ENCODE measurements around the gene KRT37.

Gene KRT37

DNA sequence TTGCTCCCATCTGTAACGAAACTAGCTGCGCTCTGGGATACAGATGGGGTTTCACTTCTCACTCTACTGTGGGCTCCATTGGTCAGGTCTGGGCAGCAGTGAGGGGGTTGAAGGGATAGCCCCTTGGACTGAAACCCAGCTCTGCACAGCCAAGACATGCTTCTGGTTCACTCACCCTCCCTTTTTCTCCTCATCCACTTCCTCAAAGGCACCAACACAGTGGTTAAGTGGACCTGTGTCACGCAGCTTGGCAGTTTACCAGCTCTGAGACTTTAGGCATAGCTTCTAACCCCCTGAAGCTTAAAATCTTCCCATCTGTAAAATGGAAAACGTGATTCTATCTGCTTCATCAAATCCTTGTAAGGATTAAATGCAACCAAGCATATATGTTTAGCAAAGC lies 27.9 kb upstream of the KRT37 start:
- Histone ChIP-seq H3K4me2 (ENCODE audit: low read length) (no peak overlapping the region), H3K9me3 (ENCODE audit: insufficient read depth, low read length) (no peaks in the 10 kb centered on the region), H3K4me1 (ENCODE audit: low read length) (no peaks in the 10 kb centered on the region), H3K27me3 (ENCODE audit: low read depth, low read length) (peaks cover 18% of the 10 kb centered on the region; the same call in 1 of the 2 replicates), H3K4me3 (ENCODE audit: low read length) (no peak overlapping the region), H3K79me2 (ENCODE audit: low read length) (no peaks in the 10 kb centered on the region), H3K36me3 (replicated peaks; ENCODE audit: low read depth, low read length) (no peaks in the 10 kb centered on the region), H3K9ac (ENCODE audit: low read length) (no peak overlapping the region), H3K27ac (ENCODE audit: low read length) (no peak overlapping the region), H4K20me1 (ENCODE audit: insufficient read depth, low read length) (no peaks in the 10 kb centered on the region), H2AFZ (ENCODE audit: low read depth, low read length) (no peak overlapping the region)
- TF ChIP-seq, protein P1, sequence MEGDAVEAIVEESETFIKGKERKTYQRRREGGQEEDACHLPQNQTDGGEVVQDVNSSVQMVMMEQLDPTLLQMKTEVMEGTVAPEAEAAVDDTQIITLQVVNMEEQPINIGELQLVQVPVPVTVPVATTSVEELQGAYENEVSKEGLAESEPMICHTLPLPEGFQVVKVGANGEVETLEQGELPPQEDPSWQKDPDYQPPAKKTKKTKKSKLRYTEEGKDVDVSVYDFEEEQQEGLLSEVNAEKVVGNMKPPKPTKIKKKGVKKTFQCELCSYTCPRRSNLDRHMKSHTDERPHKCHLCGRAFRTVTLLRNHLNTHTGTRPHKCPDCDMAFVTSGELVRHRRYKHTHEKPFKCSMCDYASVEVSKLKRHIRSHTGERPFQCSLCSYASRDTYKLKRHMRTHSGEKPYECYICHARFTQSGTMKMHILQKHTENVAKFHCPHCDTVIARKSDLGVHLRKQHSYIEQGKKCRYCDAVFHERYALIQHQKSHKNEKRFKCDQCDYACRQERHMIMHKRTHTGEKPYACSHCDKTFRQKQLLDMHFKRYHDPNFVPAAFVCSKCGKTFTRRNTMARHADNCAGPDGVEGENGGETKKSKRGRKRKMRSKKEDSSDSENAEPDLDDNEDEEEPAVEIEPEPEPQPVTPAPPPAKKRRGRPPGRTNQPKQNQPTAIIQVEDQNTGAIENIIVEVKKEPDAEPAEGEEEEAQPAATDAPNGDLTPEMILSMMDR (IDR thresholded peaks at IDR 0.05; ENCODE audit: low read depth, low read length): no peak
- TF ChIP-seq EZH2phosphoT487 (IDR thresholded peaks at IDR 0.05; ENCODE audit: low read depth): no peak

DNA sequence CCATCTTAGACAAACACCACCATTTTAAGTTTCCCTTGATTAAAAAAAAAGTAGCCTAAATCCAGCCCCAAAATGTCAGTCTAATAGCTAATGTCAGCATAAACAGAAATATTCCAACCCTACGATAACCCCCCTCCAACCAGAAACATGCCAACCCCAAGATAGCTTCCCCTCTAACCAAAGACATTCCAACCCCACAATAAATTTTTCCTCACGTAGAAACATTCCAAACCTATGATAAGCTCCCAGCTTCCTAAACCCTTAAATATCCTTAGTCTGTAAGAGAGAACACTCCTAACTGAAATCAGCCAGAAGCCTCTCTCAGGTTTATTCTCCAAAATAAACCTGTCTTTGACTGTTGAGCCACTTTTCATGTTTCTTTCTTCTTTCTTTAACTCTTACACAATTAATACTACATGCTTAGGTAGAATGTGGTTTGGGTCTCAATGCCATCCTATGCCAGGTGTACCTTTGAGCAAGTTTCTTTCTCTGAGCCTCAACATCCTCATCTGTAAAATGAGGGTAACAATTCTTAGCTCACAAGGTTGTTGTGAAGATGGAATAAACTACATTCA lies 26.9 kb upstream of the KRT37 start:
- peaks cover 26% of the 10 kb centered on the region for H3K27me3 ChIP-seq (ENCODE audit: low read depth, low read length)
- H3K79me2 ChIP-seq (ENCODE audit: low read length): no peaks in the 10 kb centered on the region
- no peaks in the 10 kb centered on the region for H4K20me1 ChIP-seq (ENCODE audit: insufficient read depth, low read length)
- no peaks in the 10 kb centered on the region for H3K36me3 ChIP-seq (replicated peaks; ENCODE audit: low read depth, low read length)
- no peak overlapping the region for H3K4me2 ChIP-seq (ENCODE audit: low read length)
- no peak overlapping the region for H3K27ac ChIP-seq (ENCODE audit: low read length)
- no peak overlapping the region for H3K9ac ChIP-seq (ENCODE audit: low read length)
- H2AFZ ChIP-seq (ENCODE audit: low read depth, low read length): no peak overlapping the region
- no peak overlapping the region for H3K4me3 ChIP-seq (ENCODE audit: low read length)
- TF ChIP-seq EZH2phosphoT487 (IDR thresholded peaks at IDR 0.05; ENCODE audit: low read depth): no peak
- TF ChIP-seq, protein P1 (IDR thresholded peaks at IDR 0.05; ENCODE audit: low read depth, low read length): no peak
- H3K9me3 ChIP-seq (ENCODE audit: insufficient read depth, low read length): no peaks in the 10 kb centered on the region
- no peaks in the 10 kb centered on the region for H3K4me1 ChIP-seq (ENCODE audit: low read length)

DNA sequence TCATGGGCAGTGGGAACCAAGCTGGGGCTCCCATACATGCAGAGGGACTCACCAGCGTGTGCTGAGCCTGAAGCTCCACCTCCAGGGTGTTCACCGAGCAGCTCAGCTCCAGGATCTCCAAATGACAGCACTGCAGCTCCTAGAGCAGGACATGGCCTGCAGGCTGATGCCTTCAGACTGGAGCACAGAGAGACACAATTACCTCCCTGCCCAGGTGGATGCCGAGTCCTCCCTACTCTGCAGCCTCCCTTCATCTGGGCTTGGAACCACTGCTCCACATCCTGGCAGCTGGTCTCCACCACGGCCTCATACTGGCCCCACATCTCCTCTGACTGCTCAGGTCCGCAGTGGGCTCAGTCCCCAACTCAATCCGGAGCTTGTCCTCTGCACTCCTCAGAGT lies 24.6 kb upstream of the KRT37 start:
- H3K79me2 ChIP-seq (ENCODE audit: low read length): no peaks in the 10 kb centered on the region
- H3K9me3 ChIP-seq (ENCODE audit: insufficient read depth, low read length): no peaks in the 10 kb centered on the region
- H3K4me1 ChIP-seq (ENCODE audit: low read length): no peaks in the 10 kb centered on the region
- no peak overlapping the region for H2AFZ ChIP-seq (ENCODE audit: low read depth, low read length)
- no peak overlapping the region for H3K4me3 ChIP-seq (ENCODE audit: low read length)
- peaks cover 33% of the 10 kb centered on the region for H3K27me3 ChIP-seq (ENCODE audit: low read depth, low read length)
- no peaks in the 10 kb centered on the region for H4K20me1 ChIP-seq (ENCODE audit: insufficient read depth, low read length)
- H3K9ac ChIP-seq (ENCODE audit: low read length): no peak overlapping the region
- H3K36me3 ChIP-seq (replicated peaks; ENCODE audit: low read depth, low read length): no peaks in the 10 kb centered on the region
- no peak overlapping the region for H3K27ac ChIP-seq (ENCODE audit: low read length)
- TF ChIP-seq, protein P1 (IDR thresholded peaks at IDR 0.05; ENCODE audit: low read depth, low read length): no peak
- no peak for TF ChIP-seq EZH2phosphoT487 (IDR thresholded peaks at IDR 0.05; ENCODE audit: low read depth)
- H3K4me2 ChIP-seq (ENCODE audit: low read length): no peak overlapping the region

DNA sequence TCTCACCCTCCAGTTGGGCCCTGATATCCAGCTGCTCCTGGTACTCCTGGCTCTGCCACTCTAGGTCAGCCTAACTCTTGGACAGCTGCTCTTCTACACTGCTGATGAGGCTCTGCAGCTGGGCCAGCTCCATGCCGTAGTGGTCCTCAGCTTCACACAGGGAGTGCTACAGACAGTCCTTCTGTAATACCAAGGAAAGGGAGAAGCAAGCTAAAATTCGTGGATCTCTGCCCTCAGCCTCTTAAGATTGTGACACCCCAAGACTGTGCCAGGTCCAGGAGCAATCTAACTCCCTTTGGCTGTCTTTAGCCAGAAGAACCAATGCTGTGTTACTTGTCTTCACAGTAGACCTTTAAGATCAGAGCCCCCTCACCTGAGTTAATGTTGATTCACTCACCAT lies 24.1 kb upstream of the KRT37 start:
- no peak for TF ChIP-seq EZH2phosphoT487 (IDR thresholded peaks at IDR 0.05; ENCODE audit: low read depth)
- TF ChIP-seq, protein P1 (IDR thresholded peaks at IDR 0.05; ENCODE audit: low read depth, low read length): no peak
- no peaks in the 10 kb centered on the region for H3K9me3 ChIP-seq (ENCODE audit: insufficient read depth, low read length)
- no peaks in the 10 kb centered on the region for H3K79me2 ChIP-seq (ENCODE audit: low read length)
- H2AFZ ChIP-seq (ENCODE audit: low read depth, low read length): no peak overlapping the region
- H3K9ac ChIP-seq (ENCODE audit: low read length): no peak overlapping the region
- H4K20me1 ChIP-seq (ENCODE audit: insufficient read depth, low read length): no peaks in the 10 kb centered on the region
- no peaks in the 10 kb centered on the region for H3K4me1 ChIP-seq (ENCODE audit: low read length)
- no peak overlapping the region for H3K27ac ChIP-seq (ENCODE audit: low read length)
- H3K36me3 ChIP-seq (replicated peaks; ENCODE audit: low read depth, low read length): no peaks in the 10 kb centered on the region
- no peak overlapping the region for H3K4me3 ChIP-seq (ENCODE audit: low read length)
- no peak overlapping the region for H3K4me2 ChIP-seq (ENCODE audit: low read length)
- peaks cover 38% of the 10 kb centered on the region for H3K27me3 ChIP-seq (ENCODE audit: low read depth, low read length)

Measured in OCI-LY3 (cell line).